GM19452 (cell line): ENCODE data around the gene CRYGN.

Experiments used
- ATAC-seq: cut with Tn5 transposase; IDR thresholded peaks from one replicate; pipeline ENCODE4 v1.9.1; 2021; ENCODE audit not compliant: unreplicated experiment

The CRYGN gene

GRCh38 chr7:151427705-151428377, 12.1 kb downstream of the CRYGN start:
- ATAC-seq = no peak

GRCh38 chr7:151426904-151427704, 12.8 kb downstream of the CRYGN start:
- no peak for ATAC-seq

GRCh38 chr7:151426441-151426903, 13.5 kb downstream of the CRYGN start:
- ATAC-seq = no peak

GRCh38 chr7:151425670-151426440, 14.1 kb downstream of the CRYGN start:
- ATAC-seq = no peak

GRCh38 chr7:151424799-151425198, 15.1 kb downstream of the CRYGN start:
- ATAC-seq = no peak

- ATAC-seq = no peak
These were observed 16.0 kb downstream of the CRYGN start for GRCh38 chr7:151423936-151424335.

GRCh38 chr7:151423226-151423625, 16.7 kb downstream of the CRYGN start:
- ATAC-seq = no peak

- no peak for ATAC-seq
These were observed 17.7 kb downstream of the CRYGN start for GRCh38 chr7:151422212-151422611.

- no peak for ATAC-seq
These were observed 19.8 kb downstream of the CRYGN start for GRCh38 chr7:151420144-151420543.

- ATAC-seq = no peak
These were observed 23.0 kb downstream of the CRYGN start for GRCh38 chr7:151416941-151417315.

- ATAC-seq = no peak
These were observed 23.6 kb downstream of the CRYGN start for GRCh38 chr7:151416112-151416940.

GRCh38 chr7:151415375-151416105, 24.4 kb downstream of the CRYGN start:
- no peak for ATAC-seq

- no peak for ATAC-seq
These were observed 26.7 kb downstream of the CRYGN start for GRCh38 chr7:151413241-151413640.

GRCh38 chr7:151412318-151412717, 27.6 kb downstream of the CRYGN start:
- no peak for ATAC-seq

- no peak for ATAC-seq
These were observed 28.4 kb downstream of the CRYGN start for GRCh38 chr7:151411551-151411950.

GRCh38 chr7:151410405-151411390, 29.2 kb downstream of the CRYGN start:
- ATAC-seq = no peak

GRCh38 chr7:151409667-151410404, 30.1 kb downstream of the CRYGN start, which contains the start of gene WDR86:
TSS of gene WDR86 (minus strand) at chr7:151410038. CDS start at chr7:151409589, 449 bp downstream.
- no peak for ATAC-seq
